Fibroblast of the conjunctiva (primary cell): ENCODE measurements around the gene SALL2.

Experiments used
- DNase-seq: peaks from one replicate; pipeline ENCODE4 v3.0.0-alpha.2; 2010; ENCODE audit warnings: low read depth

Gene SALL2

GRCh38 chr14:21476925-21477681 is 49.0 kb downstream of the SALL2 start, which contains the start of the genes RAB2B and TOX4:
Gene RAB2B (minus strand): TSS chr14:21476959. CDS start chr14:21476872, 87 bp downstream.
Gene TOX4 (plus strand): TSS chr14:21477195. CDS start chr14:21477279, 84 bp downstream.
- peak; percentile 97 for DNase-seq

GRCh38 chr14:21476523-21476924 is 49.6 kb downstream of the SALL2 start:
- DNase-seq, result no peak

- DNase-seq, result no peak
Observed at GRCh38 chr14:21475767-21476522, 50.2 kb downstream of the SALL2 start.
